C4-2B (cell line): ENCODE results near the gene FAM193B.

ENCODE experiments used
- ZFX ChIP-seq: fragments of 450-650 bp; IDR thresholded peaks from 2 replicates; pipeline ENCODE4 v1.6.1; 2017
- TF ChIP-seq, protein P1 (sequence below): fragments of 450-650 bp; conservative IDR thresholded peaks from 2 replicates; pipeline ENCODE4 v1.5.1; 2017; ENCODE audit warnings: mild to moderate bottlenecking

DNA sequence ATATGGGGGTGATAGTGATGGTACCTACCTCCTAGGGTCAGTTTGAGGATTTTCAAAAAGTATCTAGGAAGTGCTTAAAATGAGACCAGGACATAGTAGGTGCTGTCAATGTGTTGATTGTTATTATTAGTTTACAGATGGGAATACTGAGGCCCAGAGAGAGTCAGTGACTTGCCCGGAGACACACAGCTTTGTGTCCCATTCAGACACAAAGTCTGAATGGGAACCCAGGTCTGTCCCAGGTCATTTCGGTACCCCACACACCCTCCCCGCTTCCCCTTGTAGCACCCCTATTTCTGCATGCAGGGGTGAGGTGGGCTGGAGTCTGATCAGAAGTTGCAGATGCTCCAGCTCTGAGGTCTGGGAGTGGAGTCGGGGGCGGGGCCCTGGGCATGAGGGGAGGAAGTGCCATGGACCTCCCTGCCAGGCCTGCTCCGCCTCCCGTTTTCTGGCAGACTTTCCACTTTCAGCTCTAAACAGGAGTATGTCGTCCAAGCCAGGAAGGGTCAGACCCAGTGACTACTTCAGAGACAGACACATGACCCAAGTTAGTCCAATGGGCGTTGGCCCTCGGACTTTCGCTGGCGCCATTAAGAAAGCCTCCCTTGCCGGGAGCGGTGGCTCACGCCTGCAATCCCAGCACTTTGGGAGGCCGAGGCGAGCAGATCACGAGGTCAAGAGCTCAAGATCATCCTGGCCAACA lies 77.7 kb downstream of the FAM193B start:
- TF ChIP-seq, protein P1, sequence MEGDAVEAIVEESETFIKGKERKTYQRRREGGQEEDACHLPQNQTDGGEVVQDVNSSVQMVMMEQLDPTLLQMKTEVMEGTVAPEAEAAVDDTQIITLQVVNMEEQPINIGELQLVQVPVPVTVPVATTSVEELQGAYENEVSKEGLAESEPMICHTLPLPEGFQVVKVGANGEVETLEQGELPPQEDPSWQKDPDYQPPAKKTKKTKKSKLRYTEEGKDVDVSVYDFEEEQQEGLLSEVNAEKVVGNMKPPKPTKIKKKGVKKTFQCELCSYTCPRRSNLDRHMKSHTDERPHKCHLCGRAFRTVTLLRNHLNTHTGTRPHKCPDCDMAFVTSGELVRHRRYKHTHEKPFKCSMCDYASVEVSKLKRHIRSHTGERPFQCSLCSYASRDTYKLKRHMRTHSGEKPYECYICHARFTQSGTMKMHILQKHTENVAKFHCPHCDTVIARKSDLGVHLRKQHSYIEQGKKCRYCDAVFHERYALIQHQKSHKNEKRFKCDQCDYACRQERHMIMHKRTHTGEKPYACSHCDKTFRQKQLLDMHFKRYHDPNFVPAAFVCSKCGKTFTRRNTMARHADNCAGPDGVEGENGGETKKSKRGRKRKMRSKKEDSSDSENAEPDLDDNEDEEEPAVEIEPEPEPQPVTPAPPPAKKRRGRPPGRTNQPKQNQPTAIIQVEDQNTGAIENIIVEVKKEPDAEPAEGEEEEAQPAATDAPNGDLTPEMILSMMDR, result no peak
- no peak for TF ChIP-seq ZFX
